NCI-H187 treated with DMSO at 0.1 percent for 48 hours (cell line): ENCODE results near the gene LZTS2.

Source experiments
- DNase-seq: peaks from one replicate; lab custom pipeline; 2025; lab: John Stamatoyannopoulos, UW

Gene LZTS2

DNA sequence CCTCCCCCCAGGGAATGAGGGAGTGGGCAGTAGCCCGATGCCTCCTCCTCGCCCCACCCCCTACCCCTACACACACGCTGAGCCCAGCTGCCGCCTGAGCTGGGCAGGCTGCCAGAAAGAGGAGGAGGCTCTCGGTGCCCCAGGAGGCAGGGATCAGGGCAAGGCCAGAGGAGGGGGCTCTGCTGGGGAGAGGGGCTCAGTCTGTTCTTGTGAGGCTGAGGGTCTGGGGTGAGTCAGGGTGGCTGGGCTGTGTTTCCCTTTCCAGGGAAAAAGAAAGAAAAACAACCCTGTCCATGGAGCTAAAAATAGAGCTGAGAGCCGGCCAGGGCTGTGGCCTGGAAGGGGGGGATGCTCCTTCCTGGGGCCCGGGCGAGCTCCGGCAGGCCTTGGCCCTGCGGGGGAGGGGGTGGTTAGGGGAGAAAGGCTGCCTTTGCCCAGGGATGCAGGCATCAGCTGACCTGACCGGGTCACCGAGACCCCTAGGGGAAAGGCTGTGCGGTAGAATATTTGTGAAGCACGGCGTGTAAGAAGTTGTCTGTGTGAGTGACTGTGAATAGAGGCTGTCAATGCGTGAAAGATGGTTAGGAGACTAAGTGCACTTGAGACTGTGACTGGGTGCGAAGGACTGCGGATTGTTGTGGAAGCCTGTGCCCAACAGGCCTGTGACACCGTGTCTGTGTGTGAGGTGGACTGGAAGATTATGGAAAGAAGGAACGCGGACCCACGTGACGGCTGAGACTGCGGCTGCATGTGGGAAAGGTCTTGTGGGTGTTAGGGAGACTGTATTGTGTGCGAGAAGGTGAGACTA is 1.2 kb upstream of the LZTS2 start:
- peak; percentile 33 for DNase-seq

- no peak for DNase-seq
Measured at GRCh38 chr10:100998991-100999741, 442 bp upstream of the LZTS2 start.

DNA sequence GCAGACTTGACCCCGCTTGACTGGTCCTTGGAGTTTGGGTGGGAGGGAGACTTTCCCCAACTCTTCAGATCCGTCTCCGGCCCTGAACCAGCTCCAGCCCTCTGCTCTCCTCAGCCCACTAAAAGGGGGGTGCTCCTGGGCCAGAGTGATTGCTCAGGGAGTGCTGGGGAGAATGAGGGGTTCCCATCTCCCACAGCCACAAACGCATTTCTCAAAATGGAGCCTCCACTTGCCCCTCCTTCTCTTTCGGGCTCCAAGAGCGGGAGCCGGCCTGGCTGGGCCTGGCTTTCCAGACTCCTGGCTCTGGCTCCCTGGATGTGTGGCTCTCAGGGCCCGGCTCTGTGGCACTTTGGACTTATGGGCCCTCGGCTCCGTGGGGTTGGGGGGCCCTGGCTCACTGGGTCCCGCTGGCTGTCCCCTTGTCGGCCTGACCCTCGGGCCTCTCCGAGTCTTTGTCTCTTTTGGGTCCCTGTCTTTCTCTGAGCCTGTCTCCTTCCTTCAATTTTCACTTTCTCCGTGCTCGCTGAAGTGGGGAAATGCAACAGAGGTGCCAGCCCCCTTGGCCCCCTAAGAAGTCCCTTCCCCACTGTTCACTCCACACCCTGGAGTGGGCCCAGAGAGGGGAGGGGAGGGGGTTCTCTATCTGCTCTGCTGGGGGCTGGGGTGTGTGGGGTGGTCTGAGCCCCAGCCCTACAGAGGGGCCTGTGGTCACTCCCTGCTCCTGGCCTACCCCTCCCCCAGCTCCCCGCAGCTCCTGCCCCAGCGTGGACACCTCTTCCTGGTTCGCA is 713 bp downstream of the LZTS2 start:
- DNase-seq, result no peak

GRCh38 chr10:101000915-101001658 is 1.5 kb downstream of the LZTS2 start:
- DNase-seq, result no peak

- no peak for DNase-seq
Measured at GRCh38 chr10:101001659-101002035, 2.0 kb downstream of the LZTS2 start.

DNA sequence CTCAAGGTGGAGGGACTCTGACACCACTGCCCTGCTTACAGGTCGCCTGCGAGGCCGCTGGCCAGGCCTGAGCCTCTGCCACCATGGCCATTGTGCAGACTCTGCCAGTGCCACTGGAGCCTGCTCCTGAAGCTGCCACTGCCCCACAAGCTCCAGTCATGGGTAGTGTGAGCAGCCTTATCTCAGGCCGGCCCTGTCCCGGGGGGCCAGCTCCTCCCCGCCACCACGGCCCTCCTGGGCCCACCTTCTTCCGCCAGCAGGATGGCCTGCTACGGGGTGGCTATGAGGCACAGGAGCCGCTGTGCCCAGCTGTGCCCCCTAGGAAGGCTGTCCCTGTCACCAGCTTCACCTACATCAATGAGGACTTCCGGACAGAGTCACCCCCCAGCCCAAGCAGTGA is 2.8 kb downstream of the LZTS2 start:
- no peak for DNase-seq

GRCh38 chr10:101003639-101004206 is 4.1 kb downstream of the LZTS2 start:
- no peak for DNase-seq

- DNase-seq, result no peak
Measured at GRCh38 chr10:101005361-101005760, 5.8 kb downstream of the LZTS2 start.

- no peak for DNase-seq
Measured at GRCh38 chr10:101005869-101006567, 6.4 kb downstream of the LZTS2 start.

GRCh38 chr10:101006593-101007098 is 7.0 kb downstream of the LZTS2 start:
- DNase-seq, result no peak

- DNase-seq, result no peak
Measured at GRCh38 chr10:101007099-101007711, 7.6 kb downstream of the LZTS2 start.

- no peak for DNase-seq
Measured at GRCh38 chr10:101007915-101008822, 8.6 kb downstream of the LZTS2 start.

DNA sequence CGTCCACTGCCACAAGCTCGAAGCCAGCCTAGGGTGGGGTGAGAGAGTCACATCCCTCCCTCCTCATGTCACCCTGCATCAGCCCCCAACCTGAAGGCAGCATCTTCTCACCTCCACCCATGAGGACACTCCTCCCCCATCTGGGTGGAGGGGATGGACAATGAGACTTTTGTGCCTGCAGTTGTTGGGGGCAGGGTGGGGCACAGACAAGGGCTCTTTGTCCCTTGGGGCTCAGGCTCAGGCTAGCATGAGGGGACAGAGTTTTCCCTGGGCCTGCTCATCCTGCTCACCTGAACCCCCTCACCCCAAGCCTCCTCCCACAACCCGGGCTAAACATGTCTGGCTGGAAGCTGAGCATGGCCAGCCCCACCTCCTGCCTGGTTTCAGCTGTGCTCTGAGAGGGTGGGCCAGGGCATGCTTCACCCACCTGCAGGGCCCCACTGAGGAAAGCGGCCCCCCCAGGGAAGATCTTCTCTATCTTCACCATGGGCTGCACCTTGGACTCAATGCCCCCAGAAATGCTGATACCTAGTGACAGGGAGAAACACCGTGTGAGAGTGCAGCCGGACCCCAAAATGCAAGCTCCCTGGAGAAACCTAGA is 9.3 kb downstream of the LZTS2 start:
- DNase-seq, result no peak

GRCh38 chr10:101010329-101010728 is 10.7 kb downstream of the LZTS2 start:
- no peak for DNase-seq

DNA sequence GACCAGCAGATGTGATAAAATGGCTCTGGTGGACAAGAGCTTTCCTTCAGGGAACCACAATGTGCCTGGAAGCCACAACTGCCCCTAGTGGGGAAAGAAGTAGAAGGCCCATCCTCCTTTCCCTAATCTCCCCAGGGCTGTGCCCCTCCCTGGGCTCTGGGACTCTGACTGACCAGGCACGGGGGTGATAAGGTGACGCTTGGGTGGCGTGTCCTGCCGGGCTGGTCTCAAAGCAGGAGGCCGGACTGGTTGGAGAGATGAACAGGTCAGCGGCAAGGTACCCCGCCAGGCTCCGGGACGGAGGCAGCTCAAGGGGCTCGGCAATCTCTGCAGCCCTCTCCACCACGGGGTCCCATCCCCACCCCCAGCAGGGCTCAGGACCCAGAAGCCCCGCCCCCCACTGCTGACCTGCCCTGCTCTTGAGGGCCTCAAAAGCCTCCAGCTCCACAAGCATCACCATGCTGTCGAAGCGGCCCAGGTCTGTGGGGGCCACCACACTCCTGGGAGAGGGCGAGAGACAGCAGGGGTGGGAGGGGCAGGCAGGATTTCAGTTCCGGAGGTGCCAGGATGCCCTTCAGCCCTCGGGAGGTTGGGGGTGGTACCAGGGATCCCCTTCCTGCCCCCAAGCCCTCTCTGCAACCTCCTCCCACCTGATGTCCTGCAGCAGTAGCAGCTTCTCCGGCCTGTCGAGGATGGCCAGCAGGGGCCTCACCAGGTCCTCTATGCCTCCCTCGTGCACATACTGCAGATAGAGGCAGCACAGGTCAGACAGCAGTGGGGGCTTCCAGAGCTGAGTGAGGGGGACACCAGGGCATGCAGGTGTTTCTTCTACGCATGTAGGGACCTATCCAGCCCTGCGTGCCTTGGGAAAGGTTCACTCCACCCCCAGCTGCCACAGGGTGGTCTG is 12.2 kb downstream of the LZTS2 start:
- DNase-seq, result no peak

GRCh38 chr10:101012525-101013364 is 13.1 kb downstream of the LZTS2 start:
- peak; percentile 34 for DNase-seq

DNA sequence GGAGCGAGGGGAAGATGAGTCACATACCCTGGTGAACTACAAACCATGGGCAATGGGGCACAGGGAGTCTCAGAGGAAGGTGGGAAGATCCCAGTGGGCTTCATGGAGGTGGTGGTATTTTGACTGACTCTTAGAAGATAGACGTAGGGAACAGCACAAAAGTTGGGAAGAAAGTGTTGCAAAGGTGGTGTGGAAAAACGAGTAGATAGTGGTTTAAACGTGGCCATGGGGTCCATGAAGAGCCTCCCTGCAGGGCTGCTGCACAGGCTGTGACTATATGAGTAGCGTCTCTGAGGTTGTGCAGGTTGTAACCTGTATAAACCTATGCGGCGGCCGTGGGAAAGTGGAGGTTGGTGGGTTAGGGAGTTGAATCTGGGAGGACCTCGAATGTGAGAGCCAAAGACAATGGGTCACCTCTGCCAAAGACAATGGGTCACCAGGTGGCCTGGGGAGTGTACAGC is 13.8 kb downstream of the LZTS2 start:
- DNase-seq, result no peak
